ENCODE results near the gene BUB3. TPM values are rescaled to one million over a fixed set of nuclear protein-coding genes. Genes with fewer than 3 reads are reported as not detected.
A peak's percentile ranks its signal among the peaks of the same experiment; 100 is the strongest.

The BUB3 gene
- total RNA-seq, 1 experiment from 2014 or later: 180 TPM

DNA sequence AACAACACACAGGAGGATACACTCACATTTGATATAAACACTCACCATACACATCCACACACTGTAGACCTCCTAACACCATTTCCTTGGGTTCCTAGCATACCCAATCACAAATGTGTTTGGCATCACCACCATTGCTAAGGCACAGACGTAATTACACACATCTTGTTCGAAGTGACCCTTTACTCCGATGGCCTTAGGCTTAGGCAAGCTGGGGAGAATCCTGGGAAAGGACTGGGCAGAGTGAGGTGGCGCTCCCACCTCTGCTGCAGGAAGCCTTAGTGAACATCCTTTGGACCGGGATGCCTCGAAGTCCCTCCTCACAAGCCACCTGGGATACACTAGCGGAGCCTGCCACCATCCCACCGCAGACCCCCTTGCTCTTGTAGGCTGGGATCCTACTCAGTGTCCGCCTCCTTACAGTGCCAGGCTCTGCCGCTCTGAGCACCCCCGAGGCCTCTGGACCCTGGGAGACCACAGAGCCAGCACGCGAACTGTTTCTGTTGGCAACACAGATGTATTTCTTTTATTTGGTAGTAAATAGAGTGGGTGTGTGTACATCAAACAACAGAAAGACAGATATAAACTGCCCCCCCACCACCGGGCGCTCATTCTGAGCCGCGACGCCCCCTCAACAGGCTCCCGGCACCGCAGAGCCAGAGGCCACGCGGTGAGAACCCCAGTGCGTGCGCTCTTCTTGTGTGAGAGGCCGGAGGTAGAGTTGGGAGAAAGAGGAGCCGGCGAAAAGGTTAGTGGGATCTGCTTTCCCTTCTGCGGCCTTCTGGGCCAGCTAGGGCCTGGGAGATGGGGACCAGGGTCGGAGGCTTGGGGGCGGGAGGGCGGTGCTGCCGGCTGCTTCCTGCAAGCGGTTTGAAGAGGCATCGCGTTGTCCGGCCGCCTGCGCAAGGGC lies 12.2 kb upstream of the BUB3 start:
- Mint-ChIP-seq H3K36me3 (peaks cover 3% of the 10 kb centered on the region; the same call in 1 of the 2 replicates), H3K27me3 (ENCODE audit: low read depth) (peaks cover 100% of the 10 kb centered on the region), H3K27ac (no peak overlapping the region), H3K4me1 (peaks cover 74% of the 10 kb centered on the region), H3K4me3 (peak overlapping the region; percentile 51), H3K9me3 (no peaks in the 10 kb centered on the region)
- ATAC-seq (no peak), DNase-seq (ENCODE audit: low spot score) (peak; percentile 42)
- TF ChIP-seq, protein P1, sequence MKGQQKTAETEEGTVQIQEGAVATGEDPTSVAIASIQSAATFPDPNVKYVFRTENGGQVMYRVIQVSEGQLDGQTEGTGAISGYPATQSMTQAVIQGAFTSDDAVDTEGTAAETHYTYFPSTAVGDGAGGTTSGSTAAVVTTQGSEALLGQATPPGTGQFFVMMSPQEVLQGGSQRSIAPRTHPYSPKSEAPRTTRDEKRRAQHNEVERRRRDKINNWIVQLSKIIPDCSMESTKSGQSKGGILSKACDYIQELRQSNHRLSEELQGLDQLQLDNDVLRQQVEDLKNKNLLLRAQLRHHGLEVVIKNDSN (CRISPR knock-in tag; IDR thresholded peaks at IDR 0.05): no peak
- TF ChIP-seq, protein P2, sequence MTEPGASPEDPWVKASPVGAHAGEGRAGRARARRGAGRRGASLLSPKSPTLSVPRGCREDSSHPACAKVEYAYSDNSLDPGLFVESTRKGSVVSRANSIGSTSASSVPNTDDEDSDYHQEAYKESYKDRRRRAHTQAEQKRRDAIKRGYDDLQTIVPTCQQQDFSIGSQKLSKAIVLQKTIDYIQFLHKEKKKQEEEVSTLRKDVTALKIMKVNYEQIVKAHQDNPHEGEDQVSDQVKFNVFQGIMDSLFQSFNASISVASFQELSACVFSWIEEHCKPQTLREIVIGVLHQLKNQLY (CRISPR knock-in tag; IDR thresholded peaks at IDR 0.05): no peak
- no peak for TF ChIP-seq CREM (CRISPR knock-in tag; IDR thresholded peaks at IDR 0.05)
- TF ChIP-seq CBFB (CRISPR knock-in tag; IDR thresholded peaks at IDR 0.05; ENCODE audit: low read depth): no peak
- TF ChIP-seq, protein P3, sequence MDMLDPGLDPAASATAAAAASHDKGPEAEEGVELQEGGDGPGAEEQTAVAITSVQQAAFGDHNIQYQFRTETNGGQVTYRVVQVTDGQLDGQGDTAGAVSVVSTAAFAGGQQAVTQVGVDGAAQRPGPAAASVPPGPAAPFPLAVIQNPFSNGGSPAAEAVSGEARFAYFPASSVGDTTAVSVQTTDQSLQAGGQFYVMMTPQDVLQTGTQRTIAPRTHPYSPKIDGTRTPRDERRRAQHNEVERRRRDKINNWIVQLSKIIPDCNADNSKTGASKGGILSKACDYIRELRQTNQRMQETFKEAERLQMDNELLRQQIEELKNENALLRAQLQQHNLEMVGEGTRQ (CRISPR knock-in tag; IDR thresholded peaks at IDR 0.05): no peak
- TF ChIP-seq NFATC4 (CRISPR knock-in tag; IDR thresholded peaks at IDR 0.05): no peak
- ChIA-PET CTCF (interaction anchor here (0.6 to 1.8 kb wide), 5 partner anchors 9 to 942 kb away, joined by 3 to 9 read pairs (median 6); partner anchors contain the start of gene BUB3), POLR2A (interaction anchor here (0.8 kb wide), 1 partner anchor 12 kb away, joined by 3 read pairs; the partner anchor contains the start of gene BUB3)

DNA sequence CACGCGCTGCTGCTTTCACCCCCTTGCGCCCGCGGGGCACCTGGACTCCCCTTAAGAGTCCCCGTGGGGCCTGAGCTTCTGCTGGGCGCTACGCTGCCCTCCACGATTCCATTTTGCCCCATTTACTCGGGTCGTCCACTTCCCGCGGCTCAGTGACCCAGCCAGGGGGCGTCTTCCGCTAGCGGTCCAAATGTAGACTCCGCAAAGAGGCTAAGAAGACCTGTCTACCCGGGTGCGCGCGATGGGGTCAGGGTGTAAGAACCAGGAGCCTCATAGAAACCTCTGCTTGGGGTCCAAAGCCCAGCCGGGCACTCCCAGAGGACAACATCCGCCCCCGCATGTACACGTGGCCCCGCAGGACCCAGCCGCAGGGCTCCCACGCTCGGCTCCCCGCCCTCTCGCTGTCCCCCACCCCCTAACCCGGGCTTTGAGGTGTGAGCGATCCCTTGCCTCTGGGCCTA lies 11.5 kb upstream of the BUB3 start:
- peaks cover 78% of the 10 kb centered on the region for H3K4me1 Mint-ChIP-seq

More for the DNA sequence above, 11.5 kb upstream of the BUB3 start:
- POLR2A ChIA-PET: no interaction called here
- peaks cover 3% of the 10 kb centered on the region; the same call in 1 of the 2 replicates for H3K36me3 Mint-ChIP-seq
- TF ChIP-seq TP53 (CRISPR knock-in tag; IDR thresholded peaks at IDR 0.05) (no peak), EMX1 (CRISPR knock-in tag; IDR thresholded peaks at IDR 0.05) (no peak), HMGA2 (CRISPR knock-in tag; IDR thresholded peaks at IDR 0.05) (no peak)
- TF ChIP-seq, protein P4, sequence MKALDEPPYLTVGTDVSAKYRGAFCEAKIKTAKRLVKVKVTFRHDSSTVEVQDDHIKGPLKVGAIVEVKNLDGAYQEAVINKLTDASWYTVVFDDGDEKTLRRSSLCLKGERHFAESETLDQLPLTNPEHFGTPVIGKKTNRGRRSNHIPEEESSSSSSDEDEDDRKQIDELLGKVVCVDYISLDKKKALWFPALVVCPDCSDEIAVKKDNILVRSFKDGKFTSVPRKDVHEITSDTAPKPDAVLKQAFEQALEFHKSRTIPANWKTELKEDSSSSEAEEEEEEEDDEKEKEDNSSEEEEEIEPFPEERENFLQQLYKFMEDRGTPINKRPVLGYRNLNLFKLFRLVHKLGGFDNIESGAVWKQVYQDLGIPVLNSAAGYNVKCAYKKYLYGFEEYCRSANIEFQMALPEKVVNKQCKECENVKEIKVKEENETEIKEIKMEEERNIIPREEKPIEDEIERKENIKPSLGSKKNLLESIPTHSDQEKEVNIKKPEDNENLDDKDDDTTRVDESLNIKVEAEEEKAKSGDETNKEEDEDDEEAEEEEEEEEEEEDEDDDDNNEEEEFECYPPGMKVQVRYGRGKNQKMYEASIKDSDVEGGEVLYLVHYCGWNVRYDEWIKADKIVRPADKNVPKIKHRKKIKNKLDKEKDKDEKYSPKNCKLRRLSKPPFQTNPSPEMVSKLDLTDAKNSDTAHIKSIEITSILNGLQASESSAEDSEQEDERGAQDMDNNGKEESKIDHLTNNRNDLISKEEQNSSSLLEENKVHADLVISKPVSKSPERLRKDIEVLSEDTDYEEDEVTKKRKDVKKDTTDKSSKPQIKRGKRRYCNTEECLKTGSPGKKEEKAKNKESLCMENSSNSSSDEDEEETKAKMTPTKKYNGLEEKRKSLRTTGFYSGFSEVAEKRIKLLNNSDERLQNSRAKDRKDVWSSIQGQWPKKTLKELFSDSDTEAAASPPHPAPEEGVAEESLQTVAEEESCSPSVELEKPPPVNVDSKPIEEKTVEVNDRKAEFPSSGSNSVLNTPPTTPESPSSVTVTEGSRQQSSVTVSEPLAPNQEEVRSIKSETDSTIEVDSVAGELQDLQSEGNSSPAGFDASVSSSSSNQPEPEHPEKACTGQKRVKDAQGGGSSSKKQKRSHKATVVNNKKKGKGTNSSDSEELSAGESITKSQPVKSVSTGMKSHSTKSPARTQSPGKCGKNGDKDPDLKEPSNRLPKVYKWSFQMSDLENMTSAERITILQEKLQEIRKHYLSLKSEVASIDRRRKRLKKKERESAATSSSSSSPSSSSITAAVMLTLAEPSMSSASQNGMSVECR (CRISPR knock-in tag; IDR thresholded peaks at IDR 0.05; ENCODE audit: borderline replicate concordance): no peak
- TF ChIP-seq, protein P5, sequence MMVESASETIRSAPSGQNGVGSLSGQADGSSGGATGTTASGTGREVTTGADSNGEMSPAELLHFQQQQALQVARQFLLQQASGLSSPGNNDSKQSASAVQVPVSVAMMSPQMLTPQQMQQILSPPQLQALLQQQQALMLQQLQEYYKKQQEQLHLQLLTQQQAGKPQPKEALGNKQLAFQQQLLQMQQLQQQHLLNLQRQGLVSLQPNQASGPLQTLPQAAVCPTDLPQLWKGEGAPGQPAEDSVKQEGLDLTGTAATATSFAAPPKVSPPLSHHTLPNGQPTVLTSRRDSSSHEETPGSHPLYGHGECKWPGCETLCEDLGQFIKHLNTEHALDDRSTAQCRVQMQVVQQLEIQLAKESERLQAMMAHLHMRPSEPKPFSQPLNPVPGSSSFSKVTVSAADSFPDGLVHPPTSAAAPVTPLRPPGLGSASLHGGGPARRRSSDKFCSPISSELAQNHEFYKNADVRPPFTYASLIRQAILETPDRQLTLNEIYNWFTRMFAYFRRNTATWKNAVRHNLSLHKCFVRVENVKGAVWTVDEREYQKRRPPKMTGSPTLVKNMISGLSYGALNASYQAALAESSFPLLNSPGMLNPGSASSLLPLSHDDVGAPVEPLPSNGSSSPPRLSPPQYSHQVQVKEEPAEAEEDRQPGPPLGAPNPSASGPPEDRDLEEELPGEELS (CRISPR knock-in tag; IDR thresholded peaks at IDR 0.05): no peak
- H3K4me3 Mint-ChIP-seq: peak overlapping the region; percentile 67
- no peak for ATAC-seq
- no peak overlapping the region for H3K27ac Mint-ChIP-seq
- peaks cover 100% of the 10 kb centered on the region for H3K27me3 Mint-ChIP-seq (ENCODE audit: low read depth)
- peak; percentile 30 for DNase-seq (ENCODE audit: low spot score)
- H3K9me3 Mint-ChIP-seq: no peaks in the 10 kb centered on the region
- CTCF ChIA-PET: interaction anchor here (1.8 kb wide), 1 partner anchor 11 kb away, joined by 9 read pairs; the partner anchor contains the start of gene BUB3
